NK-92 (cell line): Measurements from ENCODE around the gene RNF220.
"Not testable (repeated sequence)": the region's sequence is repeated elsewhere in the genome, so short reads cannot be mapped to it uniquely, and the experiment has no call there.

Source experiments
- DNase-seq: peaks from one replicate; lab custom pipeline; 2025; ENCODE audit not compliant: unreplicated experiment; lab: John Stamatoyannopoulos, UW

RNF220 gene

GRCh38 chr1:44648529-44649250 is 243.6 kb downstream of the RNF220 start:
- no peak for DNase-seq

- no peak for DNase-seq
These were observed 244.7 kb downstream of the RNF220 start for GRCh38 chr1:44649788-44650158.

DNA sequence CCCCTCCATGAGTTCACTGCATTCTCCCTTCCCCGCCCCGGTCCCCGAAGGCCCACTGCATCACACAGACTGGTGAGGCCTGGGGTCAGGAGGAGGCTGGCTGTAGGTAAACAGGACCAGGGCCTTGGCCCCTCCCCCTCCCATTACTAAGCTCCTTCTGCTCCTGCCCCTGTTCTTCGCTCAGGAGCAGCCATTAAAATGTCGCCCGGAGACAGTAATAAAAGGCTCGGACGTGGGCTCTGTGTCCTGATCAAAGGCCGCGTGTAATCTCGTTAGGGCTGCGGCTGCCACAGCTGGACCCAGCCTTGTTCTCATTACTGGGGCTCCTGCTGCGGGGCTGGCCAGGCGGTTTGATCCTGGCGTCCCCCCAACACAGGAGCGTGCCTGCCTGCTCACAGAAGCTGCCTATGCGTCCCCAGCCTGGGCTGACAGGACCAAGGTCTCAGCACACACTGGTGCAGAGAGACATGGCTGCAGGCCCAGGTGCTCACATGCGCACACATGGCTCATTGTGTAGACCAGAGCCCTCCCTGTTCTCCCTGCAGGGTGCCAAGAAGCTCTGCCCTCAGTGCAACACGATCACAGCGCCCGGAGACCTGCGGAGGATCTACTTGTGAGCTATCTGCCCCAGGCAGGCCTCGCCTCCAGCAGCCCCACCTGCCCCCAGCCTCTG is 245.2 kb downstream of the RNF220 start:
- no peak for DNase-seq

DNA sequence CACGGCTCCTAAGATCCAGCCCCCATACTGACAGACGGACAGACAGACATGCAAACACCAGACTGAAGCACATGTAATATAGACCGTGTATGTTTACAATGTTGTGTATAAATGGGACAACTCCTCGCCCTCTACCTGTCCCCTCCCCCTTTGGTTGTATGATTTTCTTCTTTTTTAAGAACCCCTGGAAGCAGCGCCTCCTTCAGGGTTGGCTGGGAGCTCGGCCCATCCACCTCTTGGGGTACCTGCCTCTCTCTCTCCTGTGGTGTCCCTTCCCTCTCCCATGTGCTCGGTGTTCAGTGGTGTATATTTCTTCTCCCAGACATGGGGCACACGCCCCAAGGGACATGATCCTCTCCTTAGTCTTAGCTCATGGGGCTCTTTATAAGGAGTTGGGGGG is 246.0 kb downstream of the RNF220 start:
- no peak for DNase-seq

GRCh38 chr1:44652445-44653106 is 247.5 kb downstream of the RNF220 start:
- no peak for DNase-seq

DNA sequence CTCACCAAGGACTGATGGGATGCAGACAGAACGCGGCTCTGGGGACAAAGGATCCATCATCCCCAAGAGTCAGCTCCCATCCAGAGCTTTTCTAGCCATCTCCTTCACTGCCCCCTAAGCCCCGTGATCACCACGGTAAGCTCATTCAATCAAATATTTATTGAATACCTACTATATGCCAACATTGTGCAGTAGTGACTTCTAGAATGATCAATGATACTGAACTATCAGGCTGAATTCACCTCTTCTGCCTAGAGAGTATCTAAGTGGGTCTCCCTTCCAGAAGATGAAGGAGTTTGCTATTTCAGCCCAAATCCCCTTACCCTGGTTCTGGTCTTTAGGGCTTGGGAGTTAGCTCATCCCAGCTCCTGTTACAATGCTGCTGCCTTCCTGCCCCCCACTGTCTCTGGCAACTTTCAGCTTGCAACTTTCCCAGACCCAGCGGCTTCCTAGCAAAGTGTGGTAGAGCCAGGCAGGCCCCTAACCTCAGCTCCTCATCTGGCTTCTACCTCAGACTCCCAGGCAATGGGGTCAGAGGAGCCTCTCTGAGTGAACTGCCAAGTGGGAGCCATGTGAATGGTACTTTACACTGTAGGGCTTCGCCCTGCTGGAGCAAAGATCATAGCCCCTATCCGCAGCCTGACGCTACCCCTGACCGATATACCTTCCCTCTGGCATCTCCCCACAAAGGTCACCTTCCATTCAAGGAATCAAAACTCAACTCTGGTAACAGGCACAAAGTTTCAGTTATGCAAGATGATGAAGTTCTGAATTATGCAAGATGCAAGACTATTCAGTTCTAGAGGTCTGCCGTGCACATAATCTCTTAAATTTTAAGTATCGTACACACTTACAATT is 248.3 kb downstream of the RNF220 start:
- DNase-seq = no peak

DNA sequence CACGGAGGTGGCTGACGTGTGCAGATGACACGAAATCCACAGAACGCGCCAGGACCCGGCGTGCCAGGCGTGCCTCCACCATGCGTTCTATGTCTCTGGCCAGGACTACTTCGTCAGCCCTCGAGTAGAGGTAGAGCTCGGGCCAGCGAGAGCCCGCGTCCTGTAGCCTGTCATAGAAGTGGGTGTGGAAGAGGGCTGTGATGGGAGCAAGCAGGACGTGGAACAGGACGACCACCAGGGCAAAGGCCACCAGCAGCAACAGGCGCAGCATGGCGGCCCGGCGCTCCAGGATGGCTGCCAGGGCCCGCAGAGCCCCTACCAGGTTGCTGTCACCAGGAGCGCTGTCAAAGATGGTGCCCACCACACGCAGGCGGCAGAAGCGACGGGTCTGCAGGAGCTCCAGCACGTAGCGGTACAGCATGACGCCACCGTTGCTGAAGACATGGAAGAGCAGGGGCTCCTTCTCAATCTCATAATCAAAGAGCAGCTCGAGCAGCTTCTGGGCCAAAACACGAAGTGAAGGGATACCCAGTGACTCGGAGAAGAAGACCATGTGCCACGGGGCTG is 249.6 kb downstream of the RNF220 start:
- DNase-seq = no peak

DNA sequence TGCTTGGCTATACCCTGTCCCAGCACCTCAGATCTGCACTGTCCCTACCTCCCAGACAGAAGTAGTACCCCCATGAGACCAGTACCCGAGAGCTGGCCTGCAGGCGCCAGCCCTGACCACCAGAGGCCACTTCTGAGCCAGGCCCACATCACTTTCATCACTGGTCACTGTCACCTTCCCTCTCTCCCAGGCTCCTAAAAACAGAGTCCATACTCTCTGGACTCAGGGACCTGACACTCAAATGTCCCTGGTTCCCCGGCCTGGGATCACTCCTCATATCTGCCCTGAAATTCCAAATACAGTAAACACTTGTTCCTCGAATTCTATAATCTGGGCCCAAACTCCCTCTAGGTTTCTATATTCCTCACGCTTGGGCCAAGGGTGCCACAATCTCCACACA is 250.6 kb downstream of the RNF220 start:
- no peak for DNase-seq

DNA sequence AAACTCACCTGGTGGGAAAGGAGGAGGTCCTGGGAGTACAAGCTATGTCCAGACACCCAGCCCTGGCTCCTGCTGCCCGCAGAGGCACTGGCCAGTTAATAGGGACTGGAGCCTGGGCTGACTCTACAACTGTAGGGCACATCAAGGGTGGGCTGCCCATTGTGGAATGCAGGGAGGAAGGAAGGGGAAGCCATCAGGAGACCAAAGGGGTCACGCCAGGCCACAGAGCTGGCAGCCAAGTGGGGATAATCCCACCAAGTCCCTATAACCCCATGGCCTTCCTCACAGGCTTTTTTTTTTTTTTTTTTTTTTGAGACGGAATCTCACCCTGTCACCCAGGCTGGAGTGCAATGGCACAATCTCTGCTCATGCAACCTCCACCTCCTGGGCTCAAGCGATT is 254.5 kb downstream of the RNF220 start:
- DNase-seq = no peak

- no peak for DNase-seq
These were observed 255.1 kb downstream of the RNF220 start for GRCh38 chr1:44660176-44660575.

DNA sequence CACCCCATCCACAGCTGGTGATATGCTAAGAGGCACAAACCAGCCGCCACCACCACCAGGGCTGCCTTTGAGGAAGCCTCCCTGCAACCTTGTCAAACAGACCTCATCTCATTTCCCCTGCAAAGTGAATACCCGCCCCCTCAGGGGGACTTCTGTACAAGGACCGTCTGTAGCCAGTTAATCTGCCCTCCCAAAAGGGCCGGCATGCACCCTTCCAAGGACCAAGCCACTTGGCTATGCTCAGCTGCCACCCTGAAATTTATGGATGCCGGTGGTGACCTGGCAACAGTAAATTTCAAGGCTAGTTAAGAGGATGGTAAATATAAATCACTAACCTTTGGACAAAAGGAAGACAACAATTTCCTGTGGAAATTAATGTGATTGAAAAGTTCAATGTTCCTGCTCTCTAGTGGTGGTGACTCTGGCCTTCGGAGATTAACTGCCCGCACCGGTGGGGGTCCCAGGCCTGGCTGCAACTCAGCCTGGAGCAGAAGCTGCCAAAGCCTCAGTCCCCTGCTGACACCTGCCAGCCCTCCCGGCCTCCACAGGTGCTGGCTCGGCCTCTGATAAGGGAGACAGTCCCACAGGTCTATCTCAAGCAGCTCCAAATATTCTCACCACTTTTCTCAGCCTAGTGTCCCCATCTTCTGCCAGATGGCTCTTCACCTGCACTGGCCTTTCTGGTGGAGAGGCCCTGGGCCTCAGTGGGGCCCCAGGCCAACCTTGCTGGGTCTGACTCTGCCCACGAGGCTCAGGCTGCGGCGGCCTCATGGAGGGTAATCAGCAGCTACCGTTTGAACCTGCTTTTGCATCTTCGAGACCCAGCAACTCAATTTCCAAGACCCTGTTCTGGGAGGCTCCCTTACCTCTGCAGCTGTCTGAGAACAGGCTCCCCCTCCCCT is 257.0 kb downstream of the RNF220 start:
- no peak for DNase-seq

DNA sequence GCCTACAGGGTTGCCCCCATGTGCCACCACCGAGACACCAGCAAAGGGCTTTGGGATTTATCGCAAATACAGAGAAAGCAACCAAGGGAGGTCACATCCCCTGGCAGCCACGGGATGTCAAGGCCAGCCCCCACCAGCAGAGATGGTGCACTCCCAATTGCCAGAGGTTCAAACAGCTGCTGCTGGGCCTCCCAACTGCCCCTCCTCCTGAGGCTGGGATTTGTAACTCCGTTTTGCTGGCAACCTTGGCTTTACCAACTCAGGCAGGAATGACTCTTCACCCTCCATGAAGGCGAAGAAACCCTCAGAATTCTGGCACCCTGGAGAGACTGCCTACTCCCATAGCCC is 257.6 kb downstream of the RNF220 start:
- no peak for DNase-seq

GRCh38 chr1:44663417-44663816 is 258.4 kb downstream of the RNF220 start:
- DNase-seq = no peak

DNA sequence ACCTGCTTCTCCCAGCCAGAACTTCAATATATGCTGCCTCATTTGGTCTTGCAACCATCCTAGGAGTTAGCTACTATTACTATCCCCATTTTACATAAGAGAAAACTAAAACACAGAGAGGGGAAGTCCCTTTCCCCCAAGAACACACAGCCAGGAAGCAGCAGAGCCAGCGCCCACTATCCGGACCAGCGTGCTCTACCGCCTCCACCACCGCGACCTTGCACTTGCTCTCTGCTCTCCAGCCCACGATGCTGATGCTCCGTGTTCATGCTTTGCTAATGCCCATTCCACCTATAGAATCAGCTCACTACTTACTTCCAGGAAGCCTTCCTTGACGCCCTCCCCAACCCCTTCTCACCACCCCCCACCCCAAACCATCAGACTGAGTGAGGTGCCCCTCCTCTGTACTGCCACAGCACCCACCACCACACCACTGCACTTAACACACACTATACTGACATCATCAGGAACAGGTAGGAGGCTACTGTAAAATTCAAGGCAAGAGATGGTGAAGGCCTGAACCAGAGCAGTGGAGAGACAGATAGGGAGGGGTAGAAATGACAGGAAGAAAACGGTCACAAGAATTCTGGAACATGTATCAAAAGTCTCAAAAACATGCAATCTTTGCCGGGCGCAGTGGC is 259.8 kb downstream of the RNF220 start:
- no peak for DNase-seq

DNA sequence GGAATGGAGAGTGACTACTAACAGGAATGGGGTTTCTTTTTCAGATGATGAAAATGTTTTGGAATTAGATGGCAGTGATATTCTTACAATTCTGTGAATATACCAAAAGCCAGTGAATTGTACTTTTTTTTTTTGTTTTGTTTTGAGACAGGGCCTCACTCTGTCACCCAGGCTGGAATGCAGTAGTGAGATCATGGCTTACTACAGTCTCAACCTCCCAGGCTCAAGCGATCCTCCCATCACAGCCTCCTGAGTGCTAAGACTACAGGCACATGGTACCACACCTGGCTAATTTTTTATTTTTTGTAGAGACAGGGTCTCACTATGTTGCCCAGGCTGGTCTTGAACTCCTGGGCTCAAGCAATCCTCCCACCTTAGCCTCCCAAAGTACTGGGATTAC is 261.7 kb downstream of the RNF220 start:
- not testable (repeated sequence) for DNase-seq

GRCh38 chr1:44670751-44671640 is 265.9 kb downstream of the RNF220 start:
- DNase-seq = no peak

GRCh38 chr1:44672254-44672955 is 267.4 kb downstream of the RNF220 start:
- no peak for DNase-seq
